GM18520 (cell line): ENCODE measurements around the gene RAB27A.
"Not testable (repeated sequence)": the region's sequence is repeated elsewhere in the genome, so short reads cannot be mapped to it uniquely, and the experiment has no call there.

Experiments
- ATAC-seq: cut with Tn5 transposase; IDR thresholded peaks from one replicate; pipeline ENCODE4 v1.9.1; 2021; ENCODE audit not compliant: unreplicated experiment

Gene RAB27A

GRCh38 chr15:55289746-55290527 is at the start of gene RAB27A:
TSS of gene RAB27A (minus strand) at chr15:55289813. CDS start at chr15:55234934, 54,879 bp downstream.
- peak; percentile 48 for ATAC-seq

GRCh38 chr15:55337160-55337559 is 47.5 kb upstream of the RAB27A start:
- ATAC-seq: no peak

- ATAC-seq: no peak
Observed at GRCh38 chr15:55334997-55335396, 45.4 kb upstream of the RAB27A start.

GRCh38 chr15:55334371-55334770 is 44.8 kb upstream of the RAB27A start:
- ATAC-seq: no peak

GRCh38 chr15:55327387-55327786 is 37.8 kb upstream of the RAB27A start:
- ATAC-seq: no peak

GRCh38 chr15:55322467-55322866 is 32.9 kb upstream of the RAB27A start:
- ATAC-seq: no peak

GRCh38 chr15:55320963-55321362 is 31.4 kb upstream of the RAB27A start:
- no peak for ATAC-seq

- ATAC-seq: no peak
Observed at GRCh38 chr15:55320238-55320550, 30.6 kb upstream of the RAB27A start.

GRCh38 chr15:55319537-55320237 is 30.1 kb upstream of the RAB27A start:
- peak; percentile 44 for ATAC-seq

GRCh38 chr15:55318588-55319494 is 29.2 kb upstream of the RAB27A start, which contains the start of the genes PIGB and PIGBOS1:
TSS of gene PIGB (plus strand) at chr15:55319222. CDS start at chr15:55319251, 29 bp downstream.
TSS of gene PIGBOS1 (minus strand) at chr15:55319123. CDS start at chr15:55317792, 1,331 bp downstream.
- peak; percentile 79 for ATAC-seq

- not testable (repeated sequence) for ATAC-seq
Observed at GRCh38 chr15:55302801-55303200, 13.2 kb upstream of the RAB27A start.

- ATAC-seq: no peak
Observed at GRCh38 chr15:55297315-55297714, 7.7 kb upstream of the RAB27A start.

- ATAC-seq: peak; percentile 69
Observed at GRCh38 chr15:55290528-55291057, 980 bp upstream of the RAB27A start.

- no peak for ATAC-seq
Observed at GRCh38 chr15:55289011-55289745, 435 bp downstream of the RAB27A start.

GRCh38 chr15:55288006-55288717 is 1.5 kb downstream of the RAB27A start:
- ATAC-seq: no peak

GRCh38 chr15:55286442-55287189 is 3.0 kb downstream of the RAB27A start:
- ATAC-seq: not testable (repeated sequence)

- ATAC-seq: no peak
Observed at GRCh38 chr15:55284426-55284825, 5.2 kb downstream of the RAB27A start.

- no peak for ATAC-seq
Observed at GRCh38 chr15:55283379-55284147, 6.0 kb downstream of the RAB27A start.
